Vagina (tissue), 2 donors: Measurements from ENCODE around the gene SRGAP2.
"Not testable (repeated sequence)": the region's sequence is repeated elsewhere in the genome, so short reads cannot be mapped to it uniquely, and the experiment has no call there.

Experiments
- CTCF ChIP-seq, 3 experiments: fragments of 450-650 bp in 2 of 3; fragments of 200-600 bp in 1 of 3; sonication (generic) in 1 of 3; IDR thresholded peaks; one replicate each; pipeline ENCODE4 v1.5.1; 2017 to 2019; ENCODE audit warnings: antibody characterized with exemption in 3 of 3, mild to moderate bottlenecking in 2 of 3, moderate library complexity in 2 of 3
- POLR2A ChIP-seq, 2 donors: fragments of 450-650 bp; IDR thresholded peaks; one replicate each; pipeline ENCODE4 v1.6.1; 2017; ENCODE audit warnings: antibody characterized with exemption in 2 of 2, mild to moderate bottlenecking in 2 of 2, moderate library complexity in 2 of 2

- TF ChIP-seq CTCF, POLR2A (IDR thresholded peaks at IDR 0.05): not testable (repeated sequence)
Observed at GRCh38 chr1:206179666-206180065, 23.7 kb upstream of the SRGAP2 start.
